PC-3 (cell line): ENCODE results near the gene FLT1.

Experiments
- CTCF ChIP-seq: fragments of 300-600 bp; sonication (generic); conservative IDR thresholded peaks from 2 replicates; pipeline ENCODE4 v1.5.1; 2017; ENCODE audit warnings: antibody characterized with exemption, low read depth, mild to moderate bottlenecking, low read length
- EZH2 ChIP-seq: fragments of 300-600 bp; sonication (generic); IDR thresholded peaks from one replicate; pipeline ENCODE4 v1.6.1; 2017; ENCODE audit warnings: antibody characterized with exemption, mild to moderate bottlenecking, low read length; ENCODE audit not compliant: unreplicated experiment
- EZH2phosphoT487 ChIP-seq: fragments of 300-600 bp; sonication (generic); IDR thresholded peaks from 2 replicates; pipeline ENCODE4 v1.6.1; 2018; ENCODE audit warnings: mild to moderate bottlenecking, antibody characterized with exemption, low read length, borderline replicate concordance

GRCh38 chr13:28467034-28467433 lies 27.9 kb downstream of the FLT1 start:
- TF ChIP-seq CTCF: no peak
- no peak for TF ChIP-seq EZH2
- no peak for TF ChIP-seq EZH2phosphoT487
